Gastrocnemius medialis (tissue), 4 donors: Measurements from ENCODE around the gene RBM17. TPM values are rescaled to one million over a fixed set of nuclear protein-coding genes. Genes with fewer than 3 reads are reported as not detected.

Experiments
- ATAC-seq, 2 donors: fragments of 150-250 bp; one replicate each; pipeline ENCODE4 v1.9.1; 2016
- DNase-seq, 2 donors: peaks; one replicate each; pipeline ENCODE4 v3.0.0-alpha.2; 2019
- H3K27ac ChIP-seq, 4 donors: fragments of 200-600 bp; sonication (generic); 1 replicate in 1 of 4; 2 replicates in 3 of 4; pipeline ENCODE4 v1.5.1; 2016 to 2018; ENCODE audit warnings: mild to moderate bottlenecking in 2 of 4, moderate library complexity in 1 of 4
- H3K27me3 ChIP-seq, 3 donors: fragments of 200-600 bp; sonication (generic) in 2 of 3; 1 replicate in 1 of 3; 2 replicates in 2 of 3; pipeline versions ENCODE4 v1.5.1 to v1.6.0; 2016 to 2019; ENCODE audit warnings: mild to moderate bottlenecking in 1 of 3, moderate library complexity in 1 of 3
- H3K36me3 ChIP-seq, 2 donors: fragments of 200-600 bp; sonication (generic) in 1 of 2; one replicate each; pipeline ENCODE4 v1.5.1; 2017 to 2018
- H3K4me1 ChIP-seq, 2 donors: fragments of 200-600 bp; sonication (generic) in 1 of 2; one replicate each; pipeline ENCODE4 v1.5.1; 2016 to 2017; ENCODE audit warnings: mild to moderate bottlenecking in 2 of 2
- H3K4me3 ChIP-seq, 4 donors: fragments of 200-600 bp; sonication (generic) in 3 of 4; 1 replicate in 1 of 4; 2 replicates in 3 of 4; pipeline ENCODE4 v1.5.1; 2016 to 2019; ENCODE audit warnings: mild to moderate bottlenecking in 2 of 4
- H3K9me3 ChIP-seq, 3 donors: fragments of 200-600 bp; sonication (generic) in 2 of 3; 1 replicate in 1 of 3; 2 replicates in 2 of 3; pipeline ENCODE4 v1.5.1; 2016 to 2019
- POLR2A ChIP-seq, 2 donors: fragments of 450-650 bp; IDR thresholded peaks; one replicate each; pipeline ENCODE4 v1.6.1; 2017; ENCODE audit warnings: antibody characterized with exemption in 2 of 2, mild to moderate bottlenecking in 2 of 2, moderate library complexity in 2 of 2
- in situ Hi-C, 4 donors: fragments of 200-750 bp; cut with MboI; loops; one replicate each; pipeline versions ENCODE4 v1.15.0 to v1.8.0; 2017; ENCODE audit warnings: low sequenced_read_pairs in 4 of 4
- intact Hi-C: fragments of 100-400 bp; cut with DNase I; formaldehyde crosslinking; loops from one replicate; pipeline ENCODE4 v1.15.1; 2023; ENCODE audit warnings: low total_unique reads
- total RNA-seq, 4 donors: library from RNA; depleted of rRNA; stranded (reverse); fragments of >200 nt; gene quantifications; one replicate each; pipeline versions ENCODE4 v1.1.0 to v1.2.3, GENCODE V29; 2016
- TF ChIP-seq, protein P1 (sequence below), 5 experiments: fragments of 450-650 bp in 3 of 5; fragments of 200-600 bp in 2 of 5; sonication (generic) in 2 of 5; IDR thresholded peaks in 4 of 5; conservative IDR thresholded peaks in 1 of 5; 1 replicate in 4 of 5; 2 replicates in 1 of 5; pipeline ENCODE4 v1.5.1; 2016 to 2019; ENCODE audit warnings: antibody characterized with exemption in 5 of 5, mild to moderate bottlenecking in 3 of 5, moderate library complexity in 3 of 5

The RBM17 gene
- total RNA-seq, 4 donors from 2014 or later, result 53.2 to 67.4 (median 60.1) TPM

DNA sequence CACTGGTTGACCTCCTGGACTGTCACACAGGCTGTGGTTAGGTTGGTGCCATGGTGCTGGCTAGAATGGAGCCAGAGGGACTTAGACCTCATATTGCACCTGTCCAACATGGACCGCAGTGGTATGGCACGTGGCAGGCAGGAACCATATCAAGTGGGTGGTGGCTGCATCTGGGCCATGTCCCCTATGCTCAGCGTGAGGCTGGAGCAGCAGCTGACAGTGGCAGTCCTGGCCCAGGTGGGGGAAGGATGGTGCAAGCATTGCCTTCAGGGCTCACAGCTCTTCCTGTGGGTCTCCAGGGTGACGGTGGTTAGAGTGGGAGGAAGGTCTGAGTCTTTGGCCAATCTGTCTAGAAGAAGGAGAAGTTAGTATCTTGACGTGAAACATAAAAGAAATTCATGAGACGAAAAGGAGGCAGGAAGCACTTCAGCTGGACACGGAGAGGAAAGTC lies 59.4 kb downstream of the RBM17 start:
- H3K36me3 ChIP-seq, result no peaks in the 10 kb centered on the region
- H3K9me3 ChIP-seq, result no peaks in the 10 kb centered on the region
- TF ChIP-seq, protein P1, sequence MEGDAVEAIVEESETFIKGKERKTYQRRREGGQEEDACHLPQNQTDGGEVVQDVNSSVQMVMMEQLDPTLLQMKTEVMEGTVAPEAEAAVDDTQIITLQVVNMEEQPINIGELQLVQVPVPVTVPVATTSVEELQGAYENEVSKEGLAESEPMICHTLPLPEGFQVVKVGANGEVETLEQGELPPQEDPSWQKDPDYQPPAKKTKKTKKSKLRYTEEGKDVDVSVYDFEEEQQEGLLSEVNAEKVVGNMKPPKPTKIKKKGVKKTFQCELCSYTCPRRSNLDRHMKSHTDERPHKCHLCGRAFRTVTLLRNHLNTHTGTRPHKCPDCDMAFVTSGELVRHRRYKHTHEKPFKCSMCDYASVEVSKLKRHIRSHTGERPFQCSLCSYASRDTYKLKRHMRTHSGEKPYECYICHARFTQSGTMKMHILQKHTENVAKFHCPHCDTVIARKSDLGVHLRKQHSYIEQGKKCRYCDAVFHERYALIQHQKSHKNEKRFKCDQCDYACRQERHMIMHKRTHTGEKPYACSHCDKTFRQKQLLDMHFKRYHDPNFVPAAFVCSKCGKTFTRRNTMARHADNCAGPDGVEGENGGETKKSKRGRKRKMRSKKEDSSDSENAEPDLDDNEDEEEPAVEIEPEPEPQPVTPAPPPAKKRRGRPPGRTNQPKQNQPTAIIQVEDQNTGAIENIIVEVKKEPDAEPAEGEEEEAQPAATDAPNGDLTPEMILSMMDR (IDR thresholded peaks at IDR 0.05 in 4 of 5, conservative IDR thresholded peaks at IDR 0.05 in 1 of 5), result no peak
- TF ChIP-seq POLR2A (IDR thresholded peaks at IDR 0.05), result peak in 1 of 2 donors; percentile 9
- intact Hi-C loops (no loop called here), in situ Hi-C loops (no loop called here)
- DNase-seq (peak; percentile 53 to 65), ATAC-seq (peak in 1 of 2 donors; percentile 2)
- no peak overlapping the region for H3K4me3 ChIP-seq
- H3K27ac ChIP-seq, result peak overlapping the region; percentile 8 to 86 (median 48)
- peaks cover 39 to 51% of the 10 kb centered on the region in 2 donors for H3K4me1 ChIP-seq
- no peaks in the 10 kb centered on the region for H3K27me3 ChIP-seq

- Histone ChIP-seq H3K36me3 (no peaks in the 10 kb centered on the region), H3K27ac (peak overlapping the region in 3 of 4 donors; percentile 13 to 86 (median 83)), H3K4me3 (no peak overlapping the region), H3K9me3 (no peaks in the 10 kb centered on the region), H3K4me1 (peaks cover 37 to 49% of the 10 kb centered on the region in 2 donors), H3K27me3 (no peaks in the 10 kb centered on the region)
- ATAC-seq (no peak), DNase-seq (no peak)
- intact Hi-C loops, result no loop called here
- TF ChIP-seq, protein P1 (IDR thresholded peaks at IDR 0.05 in 4 of 5, conservative IDR thresholded peaks at IDR 0.05 in 1 of 5), result no peak
- TF ChIP-seq POLR2A (IDR thresholded peaks at IDR 0.05), result no peak
- in situ Hi-C loops, result no loop called here
Measured at GRCh38 chr10:6148908-6149307, 60.1 kb downstream of the RBM17 start.

GRCh38 chr10:6151087-6151977 lies 62.5 kb downstream of the RBM17 start:
- ATAC-seq, result peak; percentile 43 to 82
- Histone ChIP-seq H3K9me3 (no peaks in the 10 kb centered on the region), H3K4me1 (peaks cover 27 to 39% of the 10 kb centered on the region in 2 donors), H3K36me3 (no peaks in the 10 kb centered on the region), H3K4me3 (peak overlapping the region in 1 of 4 donors; percentile 15), H3K27ac (peak overlapping the region; percentile 24 to 58 (median 54)), H3K27me3 (no peaks in the 10 kb centered on the region)
- in situ Hi-C loops (loop anchor here in 2 of 4 donors (5.0 to 10.0 kb wide), 2 partner anchors 39 to 53 kb away; partner anchors contain the start of gene PFKFB3 (in 1 of the 2)), intact Hi-C loops (loop anchor here (1.0 kb wide), 1 partner anchor 42 kb away; no protein-coding TSS in a partner anchor)
- no peak for TF ChIP-seq POLR2A (IDR thresholded peaks at IDR 0.05)
- TF ChIP-seq, protein P1 (IDR thresholded peaks at IDR 0.05 in 4 of 5, conservative IDR thresholded peaks at IDR 0.05 in 1 of 5), result peak; percentile 31 to 66 (median 51)
- peak in 1 of 2 donors; percentile 63 for DNase-seq

DNA sequence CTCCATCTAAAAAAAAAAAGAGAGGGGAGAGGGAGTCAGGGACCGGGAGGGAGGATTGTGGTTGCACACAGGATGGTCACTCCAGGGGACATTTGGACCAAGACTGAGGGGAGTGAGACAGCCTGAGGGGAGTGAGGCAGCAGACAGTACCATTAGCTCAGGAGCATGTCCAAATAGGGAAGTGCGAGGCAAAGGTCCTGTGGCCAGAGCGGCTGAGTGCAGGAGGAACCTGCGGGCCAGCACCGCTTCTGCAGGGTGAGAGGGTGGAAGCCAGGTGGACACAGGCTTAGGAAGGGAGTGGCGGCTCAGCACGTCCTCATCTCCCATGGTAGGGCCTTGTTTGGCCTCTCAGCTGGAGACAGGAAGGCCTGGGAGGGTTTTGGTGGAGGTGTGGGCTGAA lies 65.0 kb downstream of the RBM17 start:
- no peak overlapping the region for H3K27ac ChIP-seq
- H3K27me3 ChIP-seq, result no peaks in the 10 kb centered on the region
- in situ Hi-C loops, result loop anchor here in 2 of 4 donors (5.0 to 10.0 kb wide), 2 partner anchors 42 to 51 kb away; partner anchors contain the start of gene PFKFB3 (in 1 of the 2)
- H3K36me3 ChIP-seq, result no peaks in the 10 kb centered on the region
- no peaks in the 10 kb centered on the region for H3K9me3 ChIP-seq
- H3K4me3 ChIP-seq, result no peak overlapping the region
- intact Hi-C loops, result no loop called here
- no peak for TF ChIP-seq POLR2A (IDR thresholded peaks at IDR 0.05)
- TF ChIP-seq, protein P1 (IDR thresholded peaks at IDR 0.05 in 4 of 5, conservative IDR thresholded peaks at IDR 0.05 in 1 of 5), result no peak
- DNase-seq, result no peak
- peaks cover 4 to 15% of the 10 kb centered on the region in 2 donors for H3K4me1 ChIP-seq
- no peak for ATAC-seq
